RPMI7951 (cell line): ENCODE results near the gene DDX23. TPM values are rescaled to one million over a fixed set of nuclear protein-coding genes. Genes with fewer than 3 reads are reported as not detected.
"Not testable (repeated sequence)": the region's sequence is repeated elsewhere in the genome, so short reads cannot be mapped to it uniquely, and the experiment has no call there.

Source experiments
- DNase-seq: peaks from one replicate; pipeline ENCODE4 v3.0.0-alpha.2; 2012; ENCODE audit warnings: low read depth
- total RNA-seq: library from RNA; depleted of rRNA; stranded (reverse); fragments of >200 nt; shearing (Covaris generic); gene quantifications from 2 replicates; pipeline ENCODE4 v1.2.3, GENCODE V29; 2014; rRNA removed

DDX23 gene
- total RNA-seq, result 55.7 and 59.1 TPM in 2 replicates

GRCh38 chr12:48851883-48852733 lies at the start of gene DDX23:
Gene DDX23, minus strand, starts transcription at chr12:48852163. Its CDS starts 6,381 bp downstream, at chr12:48845782.
- DNase-seq, result peak; percentile 96

GRCh38 chr12:48901278-48901677 lies 49.3 kb upstream of the DDX23 start:
- DNase-seq, result no peak

- DNase-seq, result no peak
Observed at GRCh38 chr12:48899651-48900050, 47.7 kb upstream of the DDX23 start.

GRCh38 chr12:48894271-48894670 lies 42.3 kb upstream of the DDX23 start:
- no peak for DNase-seq

- peak; percentile 43 for DNase-seq
Observed at GRCh38 chr12:48890657-48891418, 38.9 kb upstream of the DDX23 start.

GRCh38 chr12:48889679-48890078 lies 37.7 kb upstream of the DDX23 start:
- DNase-seq, result no peak

- DNase-seq, result peak; percentile 15
Observed at GRCh38 chr12:48883305-48884161, 31.6 kb upstream of the DDX23 start.

GRCh38 chr12:48882972-48883304 lies 31.0 kb upstream of the DDX23 start:
- DNase-seq, result no peak

- DNase-seq, result peak; percentile 13
Observed at GRCh38 chr12:48882315-48882687, 30.3 kb upstream of the DDX23 start.

GRCh38 chr12:48881686-48882314 lies 29.8 kb upstream of the DDX23 start:
- DNase-seq, result no peak

- no peak for DNase-seq
Observed at GRCh38 chr12:48880647-48881046, 28.7 kb upstream of the DDX23 start.

- no peak for DNase-seq
Observed at GRCh38 chr12:48878548-48878947, 26.6 kb upstream of the DDX23 start.

- no peak for DNase-seq
Observed at GRCh38 chr12:48875944-48876515, 24.1 kb upstream of the DDX23 start.

GRCh38 chr12:48873534-48873933 lies 21.6 kb upstream of the DDX23 start:
- DNase-seq, result not testable (repeated sequence)

- DNase-seq, result no peak
Observed at GRCh38 chr12:48873096-48873495, 21.1 kb upstream of the DDX23 start.

GRCh38 chr12:48869191-48869590 lies 17.2 kb upstream of the DDX23 start:
- DNase-seq, result no peak

GRCh38 chr12:48868451-48868850 lies 16.5 kb upstream of the DDX23 start:
- DNase-seq, result no peak

GRCh38 chr12:48866052-48866711 lies 14.2 kb upstream of the DDX23 start:
- DNase-seq, result no peak

GRCh38 chr12:48865281-48866051 lies 13.5 kb upstream of the DDX23 start, which contains the start of gene RND1:
Gene RND1, minus strand, starts transcription at chr12:48865870. Its CDS starts 103 bp downstream, at chr12:48865767.
- DNase-seq, result peak; percentile 88

GRCh38 chr12:48863291-48863690 lies 11.3 kb upstream of the DDX23 start:
- DNase-seq, result no peak
